OCI-LY7 (cell line): ENCODE results near the gene NPAT. TPM values are rescaled to one million over a fixed set of nuclear protein-coding genes. Genes with fewer than 3 reads are reported as not detected.
A peak's percentile ranks its signal among the peaks of the same experiment; 100 is the strongest.

Source experiments
- BruUV-seq: library from RNA; stranded (reverse); fragments of 400-500 nt; replicated peaks from 2 replicates; lab custom pipeline; 2021; lab: Mats Ljungman, UMichigan
- CTCF ChIA-PET: fragments of 300-600 bp; sonication (Branson Sonifier 250); formaldehyde crosslinking; loops from one replicate; lab custom pipeline; 2022; ENCODE audit warnings: antibody characterized with exemption; ENCODE audit not compliant: unreplicated experiment; lab: Charles Lee
- POLR2A ChIA-PET: fragments of 300-600 bp; sonication (Branson Sonifier 250); formaldehyde crosslinking; loops from one replicate; lab custom pipeline; 2022; ENCODE audit warnings: antibody characterized with exemption; lab: Charles Lee
- DNase-seq: peaks from one replicate; pipeline ENCODE4 v3.0.0-alpha.2; 2015; ENCODE audit warnings: low spot score
- H2AFZ ChIP-seq: fragments of 200-600 bp; sonication (generic), shearing (Covaris generic); 2 replicates; pipeline ENCODE4 v1.6.1; 2014; ENCODE audit warnings: mild to moderate bottlenecking, antibody characterized with exemption, low read length, moderate library complexity
- H3K27ac ChIP-seq: fragments of 200-600 bp; sonication (generic); 2 replicates; pipeline ENCODE4 v1.5.1; 2014; ENCODE audit warnings: mixed run types, low read depth, mild to moderate bottlenecking, moderate library complexity, low read length, inconsistent platforms; ENCODE audit not compliant: poor library complexity, severe bottlenecking
- H3K36me3 ChIP-seq: fragments of 200-600 bp; sonication (generic); 2 replicates; pipeline ENCODE4 v1.6.1; 2014; ENCODE audit warnings: mild to moderate bottlenecking, antibody characterized with exemption, low read length, moderate library complexity, mixed read lengths; ENCODE audit not compliant: insufficient read depth
- H3K4me1 ChIP-seq: fragments of 200-600 bp; sonication (generic); 2 replicates; pipeline ENCODE4 v1.5.1; 2014; ENCODE audit warnings: mild to moderate bottlenecking, low read length; ENCODE audit not compliant: insufficient read depth, poor library complexity, severe bottlenecking
- H3K4me2 ChIP-seq: fragments of 200-600 bp; sonication (generic); 2 replicates; pipeline ENCODE4 v1.6.1; 2014; ENCODE audit warnings: mild to moderate bottlenecking, low read length
- H3K4me3 ChIP-seq: fragments of 200-600 bp; sonication (generic); 2 replicates; pipeline ENCODE4 v1.5.1; 2014; ENCODE audit warnings: mild to moderate bottlenecking, low read depth, low read length; ENCODE audit not compliant: poor library complexity, severe bottlenecking
- H3K79me2 ChIP-seq: fragments of 200-600 bp; sonication (generic); 2 replicates; pipeline ENCODE4 v1.6.1; 2016; ENCODE audit warnings: low read depth, mild to moderate bottlenecking, low read length, moderate library complexity, mixed read lengths; ENCODE audit not compliant: insufficient read depth
- H3K9me2 ChIP-seq: fragments of 200-600 bp; sonication (generic); 2 replicates; pipeline ENCODE4 v1.6.1; 2016; ENCODE audit warnings: mild to moderate bottlenecking, low read length, mixed read lengths; ENCODE audit not compliant: insufficient read depth
- H3K9me3 ChIP-seq: fragments of 200-600 bp; sonication (generic); 2 replicates; pipeline ENCODE4 v1.6.1; 2014; ENCODE audit warnings: mild to moderate bottlenecking, mixed run types, low read length, mixed read lengths
- H4K20me1 ChIP-seq: fragments of 200-600 bp; sonication (generic); 2 replicates; pipeline ENCODE4 v1.6.1; 2014; ENCODE audit warnings: mild to moderate bottlenecking, antibody characterized with exemption, low read length, moderate library complexity, mixed read lengths; ENCODE audit not compliant: insufficient read depth
- CTCF ChIP-seq: fragments of 200-600 bp; sonication (generic); conservative IDR thresholded peaks from 2 replicates; pipeline ENCODE4 v1.5.1; 2014; ENCODE audit warnings: mild to moderate bottlenecking, antibody characterized with exemption, low read length, moderate library complexity, mixed read lengths
- EZH2phosphoT487 ChIP-seq: fragments of 200-600 bp; sonication (generic); IDR thresholded peaks from 2 replicates; pipeline ENCODE4 v1.6.1; 2018; ENCODE audit warnings: low read depth, borderline replicate concordance, mild to moderate bottlenecking, mixed run types, antibody characterized with exemption, low read length, moderate library complexity, mixed read lengths
- intact Hi-C: fragments of 100-400 bp; cut with micrococcal nuclease; formaldehyde crosslinking; loops from one replicate; pipeline ENCODE4 v1.10.0; 2022; ENCODE audit not compliant: unreplicated experiment
- total RNA-seq, 2 experiments: library from RNA; depleted of rRNA in 1 of 2; stranded (reverse); fragments of >200 nt in 1 of 2; shearing (Covaris generic) in 1 of 2; gene quantifications; 2 replicates each; pipeline ENCODE4 v1.2.3, GENCODE V29; 2014 to 2022

Gene NPAT
- total RNA-seq, 2 experiments from 2014 or later, result 22.6 to 26.9 TPM

- Histone ChIP-seq H3K4me2 (peak overlapping the region; percentile 49), H3K9me3 (no peaks in the 10 kb centered on the region), H3K9me2 (no peaks in the 10 kb centered on the region), H3K4me1 (peaks cover 46% of the 10 kb centered on the region), H3K36me3 (peaks cover 93% of the 10 kb centered on the region), H3K4me3 (peak overlapping the region; percentile 30), H3K27ac (peak overlapping the region; percentile 88), H4K20me1 (no peaks in the 10 kb centered on the region), H2AFZ (peak overlapping the region; percentile 54; the same call in 1 of the 2 replicates), H3K79me2 (no peaks in the 10 kb centered on the region)
- peak; percentile 89 for DNase-seq
- TF ChIP-seq EZH2phosphoT487 (no peak), CTCF (peak; percentile 58)
- BruUV-seq, result TSS peak; percentile 49
- ChIA-PET CTCF (interaction anchor here (0.9 kb wide), 1 partner anchor 76 kb away, joined by 4 read pairs; no protein-coding TSS in a partner anchor), POLR2A (interaction anchor here (0.6 to 1.2 kb wide), 4 partner anchors 27 to 161 kb away, joined by 3 to 6 read pairs (median 4); no protein-coding TSS in a partner anchor)
- intact Hi-C loops, result loop anchor here (1.0 to 2.0 kb wide), 2 partner anchors 14 to 61 kb away; partner anchors contain the start of gene NPAT
These were observed 61.4 kb downstream of the NPAT start for GRCh38 chr11:108160970-108161566.

GRCh38 chr11:108154591-108154990 is 67.8 kb downstream of the NPAT start:
- POLR2A ChIA-PET, result interaction anchor here (0.6 to 3.1 kb wide), 3 partner anchors 11 to 72 kb away, joined by 3 to 16 read pairs (median 3); no protein-coding TSS in a partner anchor

More at GRCh38 chr11:108154591-108154990, 67.8 kb downstream of the NPAT start:
- H3K4me1 ChIP-seq, result no peaks in the 10 kb centered on the region
- peaks cover 93% of the 10 kb centered on the region for H3K36me3 ChIP-seq
- no TSS peak for BruUV-seq
- no peaks in the 10 kb centered on the region for H4K20me1 ChIP-seq
- no peaks in the 10 kb centered on the region for H3K9me2 ChIP-seq
- H3K27ac ChIP-seq, result no peak overlapping the region
- H3K9me3 ChIP-seq, result no peaks in the 10 kb centered on the region
- CTCF ChIA-PET, result no interaction called here
- no peak overlapping the region for H3K4me3 ChIP-seq
- intact Hi-C loops, result no loop called here
- no peaks in the 10 kb centered on the region for H3K79me2 ChIP-seq
- no peak for DNase-seq
- no peak for TF ChIP-seq CTCF
- TF ChIP-seq EZH2phosphoT487, result no peak
- no peak overlapping the region for H2AFZ ChIP-seq
- no peak overlapping the region for H3K4me2 ChIP-seq
